K562 (cell line): Measurements from ENCODE around the gene AFM. TPM values are rescaled to one million over a fixed set of nuclear protein-coding genes. Genes with fewer than 3 reads are reported as not detected.

Experiments
- ATAC-seq: fragments of 200-7000 bp; cut with Tn5 transposase; 3 replicates; pipeline ENCODE4 v1.9.1; 2020; ENCODE audit warnings: moderate library complexity
- BruUV-seq: library from RNA; stranded (reverse); fragments of 400-500 nt; replicated peaks from 2 replicates; lab custom pipeline; 2021; lab: Mats Ljungman, UMichigan
- CTCF ChIA-PET: fragments of 300-600 bp; formaldehyde crosslinking; extraction: SDS; loops from one replicate; lab custom pipeline; 2021; ENCODE audit warnings: low intra/inter-chr PET ratio; lab: Yijun Ruan, JAX
- POLR2A ChIA-PET: fragments of 300-600, 350-650 bp; sonication (Branson Sonifier 250); formaldehyde crosslinking; extraction: SDS; loops from one replicate; lab custom pipeline; 2021; ENCODE audit warnings: antibody characterized with exemption, inconsistent platforms; lab: Yijun Ruan, JAX
- DNase-seq, 4 experiments: peaks; one replicate each; pipeline versions ENCODE4 v3.0.0 to v3.0.0-alpha.2; 2011 to 2018; ENCODE audit warnings: low spot score in 3 of 4, mixed read lengths in 3 of 4; ENCODE audit errors: extremely low read depth in 1 of 4
- FAIRE-seq: peaks from 2 replicates; lab custom pipeline; 2011; peaks lifted over from hg19 to GRCh38; lab: Jason Lieb, UNC
- H2AFZ ChIP-seq: 2 replicates; pipeline ENCODE4 v1.6.0; 2011; ENCODE audit warnings: low read depth, low read length, control low read depth, inconsistent platforms
- H3K27ac ChIP-seq: fragments of 200-600 bp; 3 replicates; pipeline ENCODE4 v1.8.0; 2011; ENCODE audit warnings: low read depth, mild to moderate bottlenecking, control low read depth, inconsistent platforms, low read length, moderate library complexity, mixed read lengths; ENCODE audit errors: extremely low read depth
- H3K27me3 ChIP-seq, 2 experiments: fragments of 300-600 bp in 1 of 2; 2 replicates in 1 of 2; 3 replicates in 1 of 2; pipeline versions ENCODE4 v1.6.0 to v1.8.0; 2011; ENCODE audit warnings: inconsistent platforms in 2 of 2, low read length in 2 of 2, mild to moderate bottlenecking in 1 of 2, mixed read lengths in 1 of 2, moderate library complexity in 1 of 2; ENCODE audit not compliant: control insufficient read depth in 2 of 2, insufficient read depth in 2 of 2
- H3K36me3 ChIP-seq: fragments of 300-600 bp; 3 replicates; pipeline ENCODE4 v1.8.0; 2011; ENCODE audit warnings: mild to moderate bottlenecking, low read length, inconsistent platforms; ENCODE audit not compliant: control insufficient read depth, insufficient read depth
- H3K4me1 ChIP-seq, 2 experiments: fragments of 200-600 bp in 1 of 2; replicated peaks in 1 of 2; 2 replicates in 1 of 2; 3 replicates in 1 of 2; pipeline versions ENCODE4 v1.5.1 to v1.8.0; 2011; ENCODE audit warnings: inconsistent platforms in 2 of 2, low read length in 2 of 2, mild to moderate bottlenecking in 1 of 2, mixed read lengths in 1 of 2, moderate library complexity in 1 of 2; ENCODE audit not compliant: control insufficient read depth in 2 of 2, insufficient read depth in 2 of 2
- H3K4me2 ChIP-seq: 2 replicates; pipeline ENCODE4 v1.6.1; 2011; ENCODE audit warnings: low read length, control low read depth, inconsistent platforms, mixed read lengths; ENCODE audit not compliant: insufficient read depth
- H3K4me3 ChIP-seq: fragments of 200-600 bp; sonication (generic), shearing (Covaris generic); 2 replicates; pipeline ENCODE4 v1.5.1; 2016; ENCODE audit warnings: control low read depth, inconsistent platforms
- H3K79me2 ChIP-seq: fragments of 200-600 bp; 3 replicates; pipeline ENCODE4 v1.8.0; 2011; ENCODE audit warnings: low read length, inconsistent platforms; ENCODE audit not compliant: control insufficient read depth, insufficient read depth
- H3K9ac ChIP-seq, 2 experiments: 2 replicates each; pipeline versions ENCODE4 v1.6.0 to v1.6.1; 2011; ENCODE audit warnings: low read depth in 2 of 2, low read length in 2 of 2, control low read depth in 1 of 2, inconsistent platforms in 1 of 2, mild to moderate bottlenecking in 1 of 2, mixed read lengths in 1 of 2; ENCODE audit not compliant: insufficient read depth in 1 of 2
- H3K9me1 ChIP-seq: one replicate; pipeline ENCODE4 v1.6.0; 2011; ENCODE audit warnings: inconsistent platforms, mild to moderate bottlenecking, low read length, moderate library complexity; ENCODE audit not compliant: control insufficient read depth, insufficient read depth
- H3K9me3 ChIP-seq: replicated peaks from 2 replicates; pipeline ENCODE4 v1.5.1; 2011; ENCODE audit warnings: low read depth, low read length, inconsistent platforms; ENCODE audit not compliant: control insufficient read depth, insufficient read depth
- H4K20me1 ChIP-seq: replicated peaks from 2 replicates; pipeline ENCODE4 v1.6.1; 2011; ENCODE audit warnings: low read length, inconsistent platforms, mixed read lengths; ENCODE audit not compliant: control insufficient read depth, insufficient read depth
- DMBX1 ChIP-seq: fragments of 250-450 bp; sonication (Bioruptor Pico); IDR thresholded peaks from 2 replicates; pipeline ENCODE4 v1.8.0; 2022; ENCODE audit warnings: inconsistent platforms, mild to moderate bottlenecking, moderate library complexity, borderline replicate concordance
- E2F4 ChIP-seq: sonication (generic); formaldehyde crosslinking; IDR thresholded peaks from 2 replicates; pipeline ENCODE4 v1.8.0; 2022; ENCODE audit warnings: mild to moderate bottlenecking, low read depth, missing genetic modification reagents
- FOXJ2 ChIP-seq: fragments of 200-800 bp; sonication (Bioruptor generic); IDR thresholded peaks from 2 replicates; pipeline ENCODE4 v1.6.1; 2016; ENCODE audit warnings: missing genetic modification characterization, missing compliant biosample characterization
- FOXJ3 ChIP-seq: sonication (generic); formaldehyde crosslinking; IDR thresholded peaks from 2 replicates; pipeline ENCODE4 v1.4.0; 2020; ENCODE audit warnings: mild to moderate bottlenecking, missing genetic modification reagents
- GATAD2A ChIP-seq: fragments of 450-650 bp; IDR thresholded peaks from 2 replicates; pipeline ENCODE4 v1.6.1; 2017
- HDAC1 ChIP-seq, 2 experiments: fragments of 450-650 bp; IDR thresholded peaks; 2 replicates each; pipeline ENCODE4 v1.6.1; 2016 to 2017; ENCODE audit warnings: inconsistent platforms in 1 of 2, mild to moderate bottlenecking in 1 of 2, moderate library complexity in 1 of 2
- HNRNPH1 ChIP-seq: fragments of 200-400 bp; formaldehyde crosslinking; optimal IDR thresholded peaks from 2 replicates; pipeline ENCODE3; 2017; ENCODE audit warnings: low read depth, mild to moderate bottlenecking, low read length, moderate library complexity
- MXD1 ChIP-seq: fragments of 250-450 bp; sonication (Bioruptor Pico); IDR thresholded peaks from 2 replicates; pipeline ENCODE4 v1.8.0; 2021; ENCODE audit warnings: borderline replicate concordance, mild to moderate bottlenecking, moderate library complexity; ENCODE audit not compliant: poor library complexity, severe bottlenecking
- PREB ChIP-seq: sonication (generic); formaldehyde crosslinking; IDR thresholded peaks from 2 replicates; pipeline ENCODE4 v1.8.1; 2023; ENCODE audit warnings: mild to moderate bottlenecking, missing genetic modification reagents
- PTRF ChIP-seq: fragments of 450-650 bp; IDR thresholded peaks from 2 replicates; pipeline ENCODE4 v1.6.1; 2016; ENCODE audit warnings: mild to moderate bottlenecking, missing genetic modification characterization, missing compliant biosample characterization
- RBM15 ChIP-seq: fragments of 200-400 bp; formaldehyde crosslinking; IDR thresholded peaks from 2 replicates; pipeline ENCODE4 v1.6.1; 2018; ENCODE audit warnings: mild to moderate bottlenecking, low read length, moderate library complexity; ENCODE audit not compliant: insufficient read depth
- TARDBP ChIP-seq: fragments of 450-650 bp; IDR thresholded peaks from 2 replicates; pipeline ENCODE4 v1.6.1; 2016
- TBL1XR1 ChIP-seq, 2 experiments: IDR thresholded peaks; 2 replicates each; pipeline ENCODE4 v1.6.1; 2012; ENCODE audit warnings: improper control_type of control experiment in 2 of 2, low read length in 2 of 2, mild to moderate bottlenecking in 1 of 2
- TFAM ChIP-seq: fragments of 250-450 bp; sonication (Bioruptor Pico); conservative IDR thresholded peaks from 2 replicates; pipeline ENCODE4 v1.5.0; 2021; ENCODE audit warnings: mild to moderate bottlenecking, moderate library complexity
- U2AF1 ChIP-seq: fragments of 200-400 bp; formaldehyde crosslinking; optimal IDR thresholded peaks from 2 replicates; pipeline ENCODE3; 2017; ENCODE audit warnings: mild to moderate bottlenecking, low read depth, low read length, moderate library complexity
- in situ Hi-C: fragments of 300-500 bp; cut with MboI; formaldehyde crosslinking; loops from 4 replicates; pipeline ENCODE4 v1.15.0; 2018; ENCODE audit warnings: inconsistent platforms, mixed read lengths
- intact Hi-C: fragments of 100-400 bp; cut with micrococcal nuclease; formaldehyde crosslinking; loops from 2 replicates; pipeline ENCODE4 v1.14.2; 2022
- polyA plus RNA-seq, 8 experiments: library from polyadenylated mRNA; depleted of rRNA in 4 of 8; stranded (reverse) in 5 of 8; unstranded in 3 of 8; fragments of >200 nt; fragmentation: Nextera tagmentation in 2 of 8; fragmentation: Illumina TruSeq in 1 of 8; extraction: Ambion mirVana in 2 of 8; extraction: Trizol in 1 of 8; gene quantifications; 2 replicates each; pipeline versions ENCODE4 v1.2.1 to v1.2.3, GENCODE V29; 2011 to 2014; ENCODE audit warnings: inconsistent platforms in 1 of 8, missing spikeins in 1 of 8
- total RNA-seq, 7 experiments: library from RNA; depleted of rRNA in 6 of 7; stranded (reverse); fragments of >200 nt in 6 of 7; fragmentation: Illumina TruSeq in 2 of 7; extraction: Trizol in 2 of 7; gene quantifications; 2 replicates each; pipeline versions ENCODE4 v1.2.1 to v1.2.3, GENCODE V29; 2011 to 2021; ENCODE audit warnings: low replicate concordance in 1 of 7

The AFM gene
- total and polyA plus RNA-seq, 9 of the 15 experiments (the other 6 are each of a cell fraction or from before 2014, with no cell fraction given) = 0.07 to 0.15 (median 0.12) TPM; not detected in 5

- H3K36me3 ChIP-seq = no peaks in the 10 kb centered on the region
- H3K4me1 ChIP-seq = peaks cover 0 to 11% of the 10 kb centered on the region in 2 experiments; a peak in 2 of 5 replicates
- no peak for TF ChIP-seq GATAD2A
- TF ChIP-seq FOXJ2 (tag) = no peak
- TF ChIP-seq E2F4 (CRISPR knock-in tag) = no peak
- no peak for TF ChIP-seq MXD1
- TF ChIP-seq TFAM = no peak
- no peak for TF ChIP-seq RBM15
- no peak for TF ChIP-seq PREB (CRISPR knock-in tag)
- TF ChIP-seq HDAC1 (IDR thresholded peaks at IDR 0.05) = no peak
- no peak for TF ChIP-seq TARDBP
- no peak for TF ChIP-seq FOXJ3 (CRISPR knock-in tag)
- no peak for TF ChIP-seq U2AF1
- no peak for TF ChIP-seq TBL1XR1 (IDR thresholded peaks at IDR 0.05; ENCODE audit: low read length in 2 of 2)
- no peak for TF ChIP-seq PTRF
- no peak for TF ChIP-seq HNRNPH1
- no peak for TF ChIP-seq DMBX1 (CRISPR knock-in tag)
- H3K27me3 ChIP-seq = no peaks in the 10 kb centered on the region
- no peak overlapping the region for H3K27ac ChIP-seq
- no peak overlapping the region for H3K4me3 ChIP-seq
- ATAC-seq = no peak
- H3K79me2 ChIP-seq = no peaks in the 10 kb centered on the region
- no TSS peak for BruUV-seq
- CTCF ChIA-PET = no interaction called here
- no peak overlapping the region for H3K4me2 ChIP-seq
- POLR2A ChIA-PET = no interaction called here
- intact Hi-C loops (no loop called here), in situ Hi-C loops (no loop called here)
- H2AFZ ChIP-seq = no peak overlapping the region
- H3K9me3 ChIP-seq = no peaks in the 10 kb centered on the region
- no peak for DNase-seq
- FAIRE-seq = no peak
- H3K9me1 ChIP-seq = no peaks in the 10 kb centered on the region
- no peaks in the 10 kb centered on the region for H4K20me1 ChIP-seq
- H3K9ac ChIP-seq = no peak overlapping the region
Measured at GRCh38 chr4:73437558-73437956, 44.0 kb upstream of the AFM start.
